Adipocyte (in vitro differentiated cells): ENCODE results near the gene RASD2.
A peak's percentile ranks its signal among the peaks of the same experiment; 100 is the strongest.

Experiments
- DNase-seq: peaks from one replicate; pipeline ENCODE4 v3.0.0-alpha.2; 2015; ENCODE audit warnings: low read depth
- H3K27me3 ChIP-seq: replicated peaks from 2 replicates; pipeline ENCODE4 v1.7.0; 2013; ENCODE audit warnings: mild to moderate bottlenecking, low read length, moderate library complexity; ENCODE audit not compliant: control insufficient read depth, insufficient read depth
- H3K36me3 ChIP-seq: 2 replicates; pipeline ENCODE4 v1.7.0; 2013; ENCODE audit warnings: low read length, mild to moderate bottlenecking, moderate library complexity; ENCODE audit not compliant: control insufficient read depth, insufficient read depth, severe bottlenecking
- H3K4me1 ChIP-seq: 2 replicates; pipeline ENCODE4 v1.7.0; 2013; ENCODE audit warnings: mild to moderate bottlenecking, low read length, moderate library complexity; ENCODE audit not compliant: control insufficient read depth, insufficient read depth
- H3K4me3 ChIP-seq: 2 replicates; pipeline ENCODE4 v1.7.0; 2013; ENCODE audit warnings: mild to moderate bottlenecking, low read length, moderate library complexity
- H3K9ac ChIP-seq: 2 replicates; pipeline ENCODE4 v1.7.0; 2013; ENCODE audit warnings: mild to moderate bottlenecking, low read length, moderate library complexity
- H3K9me3 ChIP-seq: 2 replicates; pipeline ENCODE4 v1.7.0; 2013; ENCODE audit warnings: mild to moderate bottlenecking, low read length, moderate library complexity; ENCODE audit not compliant: control insufficient read depth

RASD2 gene

GRCh38 chr22:35531202-35531601, 9.4 kb upstream of the RASD2 start:
- Histone ChIP-seq H3K27me3 (peaks cover 8% of the 10 kb centered on the region), H3K9ac (no peak overlapping the region), H3K9me3 (peaks cover 7% of the 10 kb centered on the region), H3K4me1 (peaks cover 7% of the 10 kb centered on the region), H3K4me3 (no peak overlapping the region), H3K36me3 (no peaks in the 10 kb centered on the region)
- no peak for DNase-seq

GRCh38 chr22:35531676-35532075, 9.0 kb upstream of the RASD2 start:
- no peak overlapping the region for H3K9ac ChIP-seq
- H3K36me3 ChIP-seq, result no peaks in the 10 kb centered on the region
- no peak for DNase-seq
- no peak overlapping the region for H3K4me3 ChIP-seq
- H3K9me3 ChIP-seq, result peaks cover 7% of the 10 kb centered on the region
- peaks cover 11% of the 10 kb centered on the region for H3K4me1 ChIP-seq
- peaks cover 7% of the 10 kb centered on the region for H3K27me3 ChIP-seq

GRCh38 chr22:35533365-35534029, 7.1 kb upstream of the RASD2 start:
- Histone ChIP-seq H3K9me3 (peaks cover 7% of the 10 kb centered on the region), H3K4me1 (peaks cover 11% of the 10 kb centered on the region)

GRCh38 chr22:35534091-35534490, 6.5 kb upstream of the RASD2 start:
- H3K4me1 ChIP-seq, result peaks cover 11% of the 10 kb centered on the region
- no peaks in the 10 kb centered on the region for H3K27me3 ChIP-seq
- peaks cover 3% of the 10 kb centered on the region for H3K9me3 ChIP-seq
- no peak for DNase-seq
- no peak overlapping the region for H3K9ac ChIP-seq
- H3K36me3 ChIP-seq, result no peaks in the 10 kb centered on the region
- H3K4me3 ChIP-seq, result no peak overlapping the region

More at GRCh38 chr22:35533365-35534029, 7.1 kb upstream of the RASD2 start:
- DNase-seq, result no peak
- Histone ChIP-seq H3K36me3 (no peaks in the 10 kb centered on the region), H3K9ac (no peak overlapping the region), H3K27me3 (no peaks in the 10 kb centered on the region), H3K4me3 (no peak overlapping the region)

- Histone ChIP-seq H3K4me3 (no peak overlapping the region), H3K9me3 (no peaks in the 10 kb centered on the region), H3K36me3 (no peaks in the 10 kb centered on the region), H3K27me3 (peaks cover 9% of the 10 kb centered on the region), H3K9ac (no peak overlapping the region), H3K4me1 (peaks cover 19% of the 10 kb centered on the region)
- DNase-seq, result no peak
Observed at GRCh38 chr22:35537232-35537631, 3.4 kb upstream of the RASD2 start.

GRCh38 chr22:35538801-35539321, 1.8 kb upstream of the RASD2 start:
- peak; percentile 31 for DNase-seq
- Histone ChIP-seq H3K4me3 (no peak overlapping the region), H3K36me3 (no peaks in the 10 kb centered on the region), H3K9me3 (no peaks in the 10 kb centered on the region), H3K27me3 (peaks cover 18% of the 10 kb centered on the region), H3K4me1 (peaks cover 19% of the 10 kb centered on the region), H3K9ac (no peak overlapping the region)

GRCh38 chr22:35539487-35539886, 1.1 kb upstream of the RASD2 start:
- peak overlapping the region; percentile 66 for H3K4me3 ChIP-seq

GRCh38 chr22:35539910-35540594, 579 bp upstream of the RASD2 start:
- H3K4me1 ChIP-seq, result peaks cover 19% of the 10 kb centered on the region
- H3K9me3 ChIP-seq, result no peaks in the 10 kb centered on the region
- H3K27me3 ChIP-seq, result peaks cover 25% of the 10 kb centered on the region
- H3K9ac ChIP-seq, result peak overlapping the region; percentile 43
- H3K36me3 ChIP-seq, result no peaks in the 10 kb centered on the region
- H3K4me3 ChIP-seq, result peak overlapping the region; percentile 77
- peak; percentile 82 for DNase-seq

More at GRCh38 chr22:35539487-35539886, 1.1 kb upstream of the RASD2 start:
- H3K27me3 ChIP-seq, result peaks cover 20% of the 10 kb centered on the region
- H3K9me3 ChIP-seq, result no peaks in the 10 kb centered on the region
- no peak for DNase-seq
- no peaks in the 10 kb centered on the region for H3K36me3 ChIP-seq
- H3K4me1 ChIP-seq, result peaks cover 19% of the 10 kb centered on the region
- H3K9ac ChIP-seq, result no peak overlapping the region

- H3K36me3 ChIP-seq, result no peaks in the 10 kb centered on the region
- H3K4me3 ChIP-seq, result no peak overlapping the region
- no peak overlapping the region for H3K9ac ChIP-seq
- H3K27me3 ChIP-seq, result peaks cover 25% of the 10 kb centered on the region
- no peak for DNase-seq
- peaks cover 11% of the 10 kb centered on the region for H3K4me1 ChIP-seq
- no peaks in the 10 kb centered on the region for H3K9me3 ChIP-seq
Observed at GRCh38 chr22:35541254-35541748, 670 bp downstream of the RASD2 start.

GRCh38 chr22:35542157-35542938, 1.7 kb downstream of the RASD2 start:
- Histone ChIP-seq H3K4me3 (no peak overlapping the region), H3K9ac (no peak overlapping the region), H3K4me1 (peaks cover 7% of the 10 kb centered on the region), H3K36me3 (no peaks in the 10 kb centered on the region), H3K9me3 (no peaks in the 10 kb centered on the region), H3K27me3 (peaks cover 25% of the 10 kb centered on the region)
- no peak for DNase-seq
